HG02588 (cell line): ENCODE measurements around the gene AKAP13.

Source experiments
- ATAC-seq: cut with Tn5 transposase; IDR thresholded peaks from one replicate; pipeline ENCODE4 v1.9.1; 2021; ENCODE audit warnings: mild to moderate bottlenecking, moderate library complexity; ENCODE audit not compliant: unreplicated experiment

AKAP13 gene

DNA sequence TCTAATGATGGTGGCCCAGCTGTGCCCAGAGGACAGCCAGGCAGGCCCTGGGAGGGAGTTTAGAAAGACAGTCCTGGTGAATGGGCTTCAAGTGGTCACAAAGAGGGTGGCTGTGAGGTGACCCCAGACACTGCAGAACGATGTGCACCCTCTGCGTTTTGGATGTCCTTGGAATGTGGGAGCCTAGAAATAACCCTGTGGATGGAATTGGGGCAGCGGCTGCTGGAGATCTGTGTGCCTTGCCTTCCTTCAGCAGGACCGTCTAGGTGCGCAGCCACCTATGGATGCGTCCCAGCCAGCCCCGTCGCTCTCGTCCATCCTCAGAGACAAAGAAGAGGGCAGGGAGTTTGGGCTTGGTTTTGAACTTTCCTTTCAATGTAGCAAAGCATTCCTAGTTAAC lies 367.8 kb downstream of the AKAP13 start:
- no peak for ATAC-seq

DNA sequence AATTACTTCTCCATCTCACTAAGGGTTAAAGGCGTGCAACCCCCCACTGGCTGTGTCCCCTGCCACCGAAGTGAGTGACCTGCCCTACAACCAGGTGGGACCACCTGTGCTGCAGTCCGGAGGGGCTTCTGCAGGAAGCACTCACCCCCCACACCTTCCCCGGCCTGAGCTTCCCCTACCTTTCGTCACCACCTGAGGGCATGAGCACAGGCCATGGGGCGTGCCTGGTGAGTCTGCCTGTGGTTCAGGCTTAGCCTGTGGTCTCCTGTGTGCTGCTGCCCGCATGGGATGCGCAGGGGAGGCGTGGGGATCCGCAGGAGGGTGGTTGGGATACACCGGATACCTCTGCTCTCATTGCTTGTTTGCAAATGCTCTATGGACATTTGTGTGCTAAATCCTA lies 368.3 kb downstream of the AKAP13 start:
- no peak for ATAC-seq

DNA sequence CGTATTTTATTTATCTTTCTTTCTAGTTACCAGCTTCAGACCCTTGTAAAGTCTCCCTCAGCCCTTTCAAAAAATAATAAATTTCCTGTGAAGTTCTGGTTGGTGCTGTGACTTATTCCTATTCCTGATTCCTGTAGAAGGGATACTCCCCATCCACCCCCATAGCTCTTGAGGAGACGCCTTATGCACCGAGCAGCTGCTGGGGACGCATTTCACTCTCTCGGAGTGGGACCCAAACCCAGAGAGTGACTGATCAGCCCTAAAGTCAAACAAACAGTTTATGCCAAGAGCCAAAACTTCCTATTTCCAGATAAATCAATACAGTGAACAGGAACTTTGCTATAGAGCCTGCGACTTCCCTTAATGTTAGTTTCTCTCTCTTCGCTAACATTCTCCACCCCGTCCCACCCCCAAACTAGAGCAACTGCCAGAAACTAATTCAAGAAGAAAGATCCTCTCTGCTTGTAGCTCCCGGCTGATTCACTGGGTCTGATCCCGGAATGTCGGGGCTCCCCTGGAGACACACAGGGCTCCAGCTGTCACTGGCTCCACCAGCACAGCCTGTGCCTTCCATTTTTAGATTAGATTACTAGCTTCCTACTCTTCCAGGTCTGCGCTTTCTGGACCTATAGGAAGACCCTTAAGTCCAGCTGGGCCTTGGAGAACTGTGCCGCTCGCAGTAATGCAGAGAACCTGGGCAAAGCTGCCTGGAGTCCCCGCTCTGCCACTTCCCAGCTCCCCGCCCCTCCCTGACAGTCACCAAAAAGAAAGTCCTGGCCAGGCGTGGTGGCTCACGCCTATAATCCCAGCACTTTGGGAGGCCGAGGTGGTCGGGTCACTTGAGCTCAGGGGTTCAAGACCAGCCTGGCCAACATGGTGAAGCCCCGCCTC lies 369.1 kb downstream of the AKAP13 start:
- no peak for ATAC-seq

GRCh38 chr15:85750319-85751290 lies 370.2 kb downstream of the AKAP13 start:
- ATAC-seq, result no peak

DNA sequence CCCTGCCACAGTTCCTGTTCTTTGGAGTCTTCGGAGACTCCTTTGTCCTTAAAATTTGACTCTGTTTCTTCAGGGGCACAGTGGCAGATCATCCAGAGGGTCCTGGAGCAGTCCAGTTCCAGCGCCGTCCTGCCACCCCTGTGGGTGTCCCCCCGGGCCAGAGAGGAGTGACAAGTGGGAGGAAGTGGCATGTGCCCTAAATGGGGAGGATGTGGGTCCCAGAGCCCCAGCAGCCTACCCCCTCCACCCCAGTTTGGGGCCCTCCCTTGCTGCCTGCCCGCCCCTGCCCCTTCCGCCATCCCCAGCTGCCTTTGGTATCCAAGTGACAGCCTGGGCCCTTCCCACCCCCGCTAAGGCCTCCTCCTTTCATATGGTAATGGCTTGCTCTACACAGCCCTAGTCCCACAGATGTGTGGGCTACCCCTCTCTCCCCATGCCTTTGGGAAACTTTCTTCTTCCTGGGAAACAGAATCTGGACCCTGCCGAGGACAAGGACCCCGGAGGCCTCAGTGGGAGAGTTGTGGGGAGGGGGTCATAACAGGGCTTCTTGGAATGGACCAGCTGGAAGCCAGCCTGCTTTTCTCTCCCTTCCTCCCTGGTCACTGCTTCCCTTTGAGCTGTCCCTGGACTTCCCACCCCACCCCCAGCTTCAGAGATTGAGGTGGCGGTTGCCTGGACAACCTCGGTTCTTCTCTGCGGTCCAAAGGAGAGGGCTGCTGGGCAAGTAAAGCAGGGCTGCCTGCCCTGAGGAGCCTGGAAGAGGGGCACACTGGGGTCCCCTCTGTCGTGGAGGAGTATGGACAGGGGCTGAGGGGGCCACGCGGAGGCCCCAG lies 371.1 kb downstream of the AKAP13 start:
- no peak for ATAC-seq

DNA sequence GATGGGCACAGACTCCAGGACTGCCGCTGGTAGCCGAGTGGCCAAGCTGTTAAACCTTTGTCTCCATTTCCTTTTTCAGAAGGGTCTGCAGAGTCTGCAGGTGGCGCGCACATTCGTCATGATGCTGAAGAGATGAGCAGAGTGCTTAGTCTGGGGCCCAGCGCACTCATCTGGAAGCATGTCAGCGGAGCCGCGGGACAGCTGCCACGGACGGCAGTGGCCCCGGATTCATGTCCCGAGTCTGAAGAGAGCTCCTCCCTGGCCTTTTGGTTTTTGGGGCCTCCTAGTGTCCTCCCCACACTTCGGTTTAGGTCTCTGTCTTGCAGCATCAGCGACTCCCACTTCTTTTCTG lies 371.7 kb downstream of the AKAP13 start:
- no peak for ATAC-seq

- ATAC-seq, result no peak
These were observed 372.1 kb downstream of the AKAP13 start for GRCh38 chr15:85752491-85752961.

GRCh38 chr15:85753261-85753660 lies 372.9 kb downstream of the AKAP13 start:
- no peak for ATAC-seq

DNA sequence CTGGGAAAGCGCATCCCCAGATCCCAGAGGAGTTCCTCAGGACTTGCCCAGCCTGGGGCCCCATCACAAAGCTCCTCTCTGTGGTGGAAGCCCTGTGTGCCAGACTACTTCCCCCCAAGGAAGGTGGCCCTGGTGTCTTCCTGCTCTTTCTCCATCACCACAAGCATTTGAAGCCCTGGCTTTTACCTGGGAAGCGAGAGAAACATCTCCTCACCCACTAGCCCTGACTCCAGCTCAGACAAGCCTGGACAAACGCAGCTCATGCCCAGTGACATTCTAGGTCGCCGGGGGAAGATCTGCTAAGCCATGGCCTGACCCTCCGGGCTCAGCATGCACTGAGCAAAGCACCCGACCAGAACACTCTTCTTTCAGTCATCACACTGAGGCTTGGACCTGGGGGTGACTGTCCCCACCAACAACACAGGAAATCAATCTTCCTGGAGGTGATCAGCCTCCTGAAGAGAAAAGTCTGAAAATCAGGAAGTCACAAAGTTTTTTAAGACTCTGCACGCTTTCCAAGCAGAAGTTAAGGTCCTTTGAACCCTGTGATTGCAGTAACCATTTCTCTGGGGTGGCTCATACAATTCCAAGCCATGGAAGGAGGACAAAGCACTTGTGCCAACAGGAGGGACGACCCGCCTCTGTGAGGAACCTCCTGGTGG lies 373.5 kb downstream of the AKAP13 start:
- ATAC-seq, result no peak

DNA sequence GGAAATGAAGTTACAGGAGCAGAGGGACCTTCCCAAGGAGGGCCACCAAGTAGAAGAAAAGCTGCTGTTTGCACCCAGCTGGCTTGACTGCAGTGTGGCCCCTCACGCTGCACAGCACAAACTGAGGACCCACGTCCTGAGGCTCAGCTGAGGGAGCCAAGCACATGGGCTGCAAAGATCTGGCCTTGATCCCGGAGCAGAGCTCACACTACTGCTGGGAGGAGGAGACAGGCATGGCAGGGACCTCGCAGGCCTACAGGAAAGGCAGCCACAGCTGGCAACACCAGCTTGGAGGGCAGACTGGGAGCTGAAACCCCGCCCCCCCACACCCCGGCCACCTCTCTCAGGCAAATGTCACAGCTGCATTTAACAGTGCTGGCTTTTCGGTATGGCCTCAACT lies 374.6 kb downstream of the AKAP13 start:
- no peak for ATAC-seq

DNA sequence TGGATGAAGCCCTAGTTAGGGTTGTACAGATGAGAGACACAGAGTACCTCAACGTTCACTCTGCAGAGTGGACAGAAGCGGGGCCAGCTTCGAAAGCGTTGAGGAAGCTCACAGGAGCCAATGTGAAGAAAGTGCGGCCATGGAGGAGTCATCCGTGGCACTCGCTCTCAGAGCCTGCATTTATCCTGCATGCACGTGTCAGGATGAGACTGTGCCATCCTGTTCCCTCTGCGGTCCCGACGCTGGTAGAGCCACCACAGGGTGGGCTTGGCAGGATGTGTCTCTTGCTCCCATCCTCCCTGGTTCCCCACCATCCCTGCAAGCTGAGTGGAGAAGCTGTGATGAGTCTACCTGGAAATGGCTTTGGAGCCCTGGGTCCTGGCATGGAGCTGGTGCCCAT lies 375.1 kb downstream of the AKAP13 start:
- ATAC-seq, result no peak

- no peak for ATAC-seq
These were observed 375.5 kb downstream of the AKAP13 start for GRCh38 chr15:85755942-85756341.

GRCh38 chr15:85756411-85757072 lies 376.1 kb downstream of the AKAP13 start:
- ATAC-seq, result no peak

DNA sequence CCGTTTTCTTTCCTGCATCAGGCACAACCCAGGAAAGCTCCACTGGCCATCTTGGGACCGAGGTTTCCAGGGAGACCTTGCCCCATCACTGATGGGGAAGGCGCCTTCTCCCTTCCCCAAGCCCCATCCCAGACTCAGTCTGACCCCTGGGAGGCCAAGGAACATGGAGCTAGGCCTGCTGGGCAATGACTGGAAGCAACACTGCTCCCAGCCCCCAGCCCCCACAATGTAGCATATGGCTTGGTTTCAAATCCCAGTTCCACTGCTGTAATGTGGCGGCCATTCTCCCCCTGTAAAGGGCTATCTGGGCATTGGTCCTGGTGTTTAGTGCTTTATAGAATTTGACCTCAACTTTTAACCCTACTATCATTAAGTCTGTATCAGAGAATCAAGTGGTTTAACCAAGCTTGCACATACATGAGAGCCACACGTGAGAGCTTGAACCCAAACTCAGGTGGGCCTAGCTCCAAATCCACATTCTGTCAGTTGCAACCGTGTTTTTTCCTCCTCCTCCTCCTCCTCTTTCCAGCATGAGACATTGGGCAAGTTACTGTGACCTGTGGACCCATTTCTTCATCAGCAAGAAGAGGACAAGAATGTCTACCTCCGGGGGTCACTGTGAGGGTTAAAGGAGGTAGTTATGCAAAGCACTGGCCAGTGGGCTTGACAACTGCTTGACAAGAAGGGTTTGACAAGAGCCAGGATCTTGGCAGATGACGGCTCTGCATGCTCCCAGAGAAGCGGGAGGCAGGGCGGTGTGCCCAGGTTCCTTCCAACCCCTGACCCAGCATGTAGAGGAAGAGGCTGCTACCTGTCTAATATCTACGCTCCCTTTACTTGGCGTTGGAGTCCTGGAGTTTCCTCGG lies 376.9 kb downstream of the AKAP13 start:
- ATAC-seq, result no peak

DNA sequence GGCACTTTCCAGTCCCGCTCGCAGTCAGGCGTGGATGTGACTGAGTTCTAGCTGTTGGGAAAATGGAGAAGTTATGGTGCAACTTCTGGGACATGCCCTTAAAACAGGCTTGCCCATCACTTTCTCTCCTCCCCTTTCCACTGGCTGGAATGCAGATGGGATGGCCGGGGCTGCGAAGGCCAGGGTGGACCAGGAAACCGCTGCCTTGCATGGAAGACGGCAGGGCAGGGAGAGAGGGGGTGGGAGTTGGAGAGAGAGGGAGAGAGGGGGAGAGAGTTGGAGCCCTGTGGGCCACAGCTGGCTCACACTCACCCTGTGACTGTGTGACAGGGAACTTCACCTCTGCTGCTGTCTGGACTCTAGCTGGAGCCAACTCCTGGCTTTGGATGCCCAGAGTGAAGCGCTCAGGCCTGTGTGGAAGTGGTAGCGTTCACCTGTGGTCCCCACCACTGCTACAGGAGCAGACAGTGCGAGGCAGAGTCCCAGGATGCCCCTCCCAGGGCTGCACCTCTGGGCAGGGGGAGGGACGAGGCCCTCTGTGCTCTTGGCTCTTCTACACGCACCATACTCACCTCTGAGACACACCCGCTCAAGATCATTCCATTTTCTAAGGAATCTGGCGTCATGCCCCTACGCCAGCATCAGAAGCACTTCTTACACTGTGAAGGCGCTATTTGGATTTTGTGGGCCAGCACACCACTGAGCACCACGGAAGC lies 377.7 kb downstream of the AKAP13 start:
- ATAC-seq, result no peak

GRCh38 chr15:85758655-85758978 lies 378.2 kb downstream of the AKAP13 start:
- ATAC-seq, result no peak

DNA sequence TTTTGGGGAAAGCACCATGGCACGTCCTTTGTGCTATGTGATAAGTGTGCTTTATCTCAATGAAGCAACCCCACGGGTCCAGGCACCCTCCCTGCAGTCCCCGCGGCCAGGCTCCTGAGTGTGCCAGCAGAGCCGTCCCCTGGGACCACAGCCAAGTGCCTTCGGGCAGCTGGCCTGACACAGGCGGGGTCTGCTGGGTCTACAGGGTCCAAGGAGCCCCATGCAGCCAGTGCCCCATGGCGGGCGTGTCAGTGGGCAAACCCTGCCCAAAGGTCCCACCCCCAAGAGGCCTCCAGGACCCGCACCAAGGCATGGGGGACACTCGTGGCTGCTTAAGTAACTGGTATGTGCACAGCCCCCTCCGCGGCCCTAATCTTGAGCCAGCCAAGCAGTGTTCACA lies 379.0 kb downstream of the AKAP13 start:
- ATAC-seq, result no peak

DNA sequence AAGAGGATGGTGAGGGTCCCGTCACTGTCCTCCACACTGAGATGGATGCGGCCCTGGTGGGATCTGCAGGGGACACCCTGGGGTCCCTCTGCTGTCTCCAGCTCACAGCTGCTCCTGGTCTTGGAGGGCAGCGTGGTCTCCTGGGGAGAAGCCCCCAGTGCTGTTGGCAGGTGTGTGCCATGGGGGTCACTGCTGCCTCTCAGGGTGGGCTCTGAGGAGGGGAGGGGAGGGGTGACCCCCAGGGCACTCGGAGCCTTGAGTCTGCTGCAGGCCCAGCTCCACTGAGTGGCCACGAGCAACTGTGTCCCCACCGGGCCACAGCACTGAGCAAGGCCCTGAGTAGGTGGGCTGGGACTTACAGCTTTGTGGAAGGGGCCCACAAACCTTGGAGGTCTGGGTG lies 379.6 kb downstream of the AKAP13 start:
- no peak for ATAC-seq
